ENCODE data around the gene TECR. TPM values are rescaled to one million over a fixed set of nuclear protein-coding genes. Genes with fewer than 3 reads are reported as not detected.
A peak's percentile ranks its signal among the peaks of the same experiment; 100 is the strongest.

TECR gene
- total RNA-seq, 1 donor from 2014 or later = 74.2 TPM

DNA sequence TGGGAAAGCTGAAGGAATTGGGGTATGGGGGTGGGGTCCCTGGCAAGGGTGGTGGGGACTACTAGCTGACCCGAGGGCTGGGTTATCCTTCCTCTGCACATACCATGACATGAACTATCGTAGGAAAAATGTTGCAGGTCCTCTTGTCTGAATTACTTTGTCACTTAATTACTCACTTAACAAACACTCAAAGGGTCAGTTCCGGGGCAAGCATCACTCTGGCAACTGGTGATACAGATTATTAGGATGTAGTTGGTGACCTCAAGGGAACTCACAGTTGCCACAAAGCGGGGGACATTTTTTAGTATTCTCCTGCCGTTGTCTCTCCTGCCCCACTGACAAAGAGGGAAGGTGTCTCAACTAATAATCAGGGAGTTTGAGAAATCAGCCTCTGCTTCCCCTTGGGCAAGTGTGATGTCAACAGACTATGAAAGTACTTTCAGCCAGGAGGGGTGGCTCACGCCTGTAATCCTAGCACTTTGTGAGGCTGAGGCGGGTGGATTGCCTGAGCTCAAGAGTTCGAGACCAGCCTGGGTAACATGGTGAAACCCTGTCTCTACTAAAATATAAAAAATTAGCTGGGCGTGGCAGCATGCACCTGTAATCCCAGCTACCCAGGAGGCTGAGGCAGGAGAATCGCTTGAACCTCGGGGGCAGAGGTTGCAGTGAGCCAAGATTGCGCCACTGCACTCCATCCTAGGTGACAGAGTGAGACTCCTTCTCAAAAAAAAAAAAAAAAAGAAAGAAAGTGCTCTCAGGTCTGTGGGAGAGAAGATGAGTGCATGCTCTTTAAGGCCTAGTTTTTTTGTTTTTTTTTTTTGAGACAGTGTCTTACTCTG is 21.5 kb upstream of the TECR start:
- no peak for DNase-seq

- DNase-seq = no peak
These were observed 18.8 kb upstream of the TECR start for GRCh38 chr19:14510311-14511228.

DNA sequence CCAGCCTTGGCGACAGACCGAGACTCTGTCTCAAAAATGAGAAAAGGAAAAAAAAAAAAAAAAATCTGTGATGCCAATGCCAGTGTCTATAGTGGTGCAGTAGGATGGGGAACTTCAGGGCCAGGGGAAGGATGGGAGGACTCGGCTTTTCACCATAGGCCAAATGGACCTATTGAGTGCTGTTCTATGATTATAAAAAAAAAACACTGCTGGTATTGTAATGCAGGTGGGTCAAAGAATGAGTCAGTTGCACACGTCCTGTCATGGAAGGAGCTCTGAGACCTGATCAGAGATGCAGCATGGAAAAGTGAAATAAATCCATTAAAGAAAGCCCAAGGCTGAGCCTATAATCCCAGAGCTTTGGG is 18.2 kb upstream of the TECR start:
- no peak for DNase-seq

- DNase-seq = no peak
These were observed 16.9 kb upstream of the TECR start for GRCh38 chr19:14512406-14512961.

GRCh38 chr19:14514215-14514863 is 15.1 kb upstream of the TECR start:
- no peak for DNase-seq

DNA sequence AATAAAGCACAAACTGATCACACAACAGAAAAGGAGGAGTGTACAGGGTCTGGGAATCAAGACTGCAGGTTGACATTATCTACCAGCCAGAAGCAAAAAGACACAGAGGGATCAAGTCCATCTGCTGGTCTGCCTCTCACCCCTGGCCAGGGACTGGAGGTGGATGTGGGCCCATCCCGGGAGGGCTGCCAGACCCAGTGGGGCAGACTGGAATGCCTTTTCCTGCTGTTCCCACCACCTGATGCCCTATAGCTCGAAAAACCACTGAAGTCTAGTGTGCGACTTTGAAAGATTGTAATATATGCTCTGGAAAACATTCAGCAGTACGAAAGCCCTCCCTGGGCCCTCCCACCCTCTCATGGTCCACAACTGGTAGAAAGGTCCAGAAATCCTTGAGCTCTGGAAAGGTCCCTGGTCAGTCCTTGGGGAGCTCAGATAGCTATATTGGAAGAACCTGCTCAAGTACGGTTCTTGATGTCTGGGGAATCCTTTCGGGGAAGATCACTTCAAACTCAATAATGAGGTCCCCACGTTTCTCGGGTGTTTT is 13.8 kb upstream of the TECR start:
- no peak for DNase-seq

DNA sequence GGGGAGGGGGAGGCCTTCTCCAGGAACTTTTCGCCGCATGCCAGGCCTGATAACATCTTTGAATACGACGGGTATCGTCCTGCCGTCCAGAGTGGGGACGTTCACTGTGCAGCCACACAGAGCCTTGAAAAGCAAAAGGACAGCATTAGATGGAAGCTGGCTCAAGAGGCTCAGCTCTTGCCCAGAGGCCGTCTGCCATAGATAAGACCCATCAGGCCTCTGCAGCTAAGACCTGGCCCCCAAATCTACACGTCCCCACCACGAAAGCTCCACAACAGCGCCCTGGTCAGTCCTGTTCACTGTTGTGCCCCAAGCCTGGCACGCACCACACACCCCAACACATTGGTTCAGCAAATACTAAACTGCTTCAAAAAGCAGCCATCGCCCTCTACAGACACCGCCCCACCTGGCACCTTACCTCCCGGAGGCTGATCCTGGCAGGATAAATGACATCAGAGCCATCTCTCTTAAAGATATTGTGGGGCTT is 13.3 kb upstream of the TECR start:
- DNase-seq = no peak

DNA sequence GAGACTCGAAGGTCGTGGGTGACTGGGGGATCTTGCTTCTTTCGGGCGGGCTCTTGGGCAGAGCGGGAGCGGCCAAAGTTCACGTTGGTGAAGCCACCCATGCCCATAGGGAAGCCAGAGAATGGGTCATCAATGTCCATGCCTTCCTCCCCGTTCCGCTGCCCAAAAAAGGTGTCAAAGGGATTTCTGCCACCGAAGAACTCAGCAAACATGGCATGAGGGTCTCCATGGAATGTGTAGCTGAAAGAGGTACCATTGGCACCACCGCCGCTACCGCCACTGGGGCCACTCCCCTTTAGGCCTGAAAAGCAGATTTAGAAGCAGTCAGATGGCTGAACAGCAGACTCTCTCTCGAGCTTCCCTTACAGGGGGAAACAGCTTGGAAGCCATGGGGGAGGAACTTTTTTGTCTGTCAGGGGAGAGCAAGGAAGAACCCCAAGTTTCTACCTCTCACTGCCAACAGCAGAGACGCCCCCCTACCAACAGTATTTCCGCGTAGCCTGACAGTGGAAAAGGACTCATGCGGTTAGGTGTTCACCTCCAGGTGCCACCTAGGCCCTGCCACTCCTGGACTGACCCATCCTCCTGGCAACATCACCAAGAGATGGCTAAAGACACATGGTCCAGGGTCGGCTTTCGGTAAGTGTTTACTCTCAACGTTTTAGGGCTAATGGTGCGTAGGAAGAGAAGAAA is 12.5 kb upstream of the TECR start:
- no peak for DNase-seq

- no peak for DNase-seq
These were observed 12.0 kb upstream of the TECR start for GRCh38 chr19:14517446-14517839.

DNA sequence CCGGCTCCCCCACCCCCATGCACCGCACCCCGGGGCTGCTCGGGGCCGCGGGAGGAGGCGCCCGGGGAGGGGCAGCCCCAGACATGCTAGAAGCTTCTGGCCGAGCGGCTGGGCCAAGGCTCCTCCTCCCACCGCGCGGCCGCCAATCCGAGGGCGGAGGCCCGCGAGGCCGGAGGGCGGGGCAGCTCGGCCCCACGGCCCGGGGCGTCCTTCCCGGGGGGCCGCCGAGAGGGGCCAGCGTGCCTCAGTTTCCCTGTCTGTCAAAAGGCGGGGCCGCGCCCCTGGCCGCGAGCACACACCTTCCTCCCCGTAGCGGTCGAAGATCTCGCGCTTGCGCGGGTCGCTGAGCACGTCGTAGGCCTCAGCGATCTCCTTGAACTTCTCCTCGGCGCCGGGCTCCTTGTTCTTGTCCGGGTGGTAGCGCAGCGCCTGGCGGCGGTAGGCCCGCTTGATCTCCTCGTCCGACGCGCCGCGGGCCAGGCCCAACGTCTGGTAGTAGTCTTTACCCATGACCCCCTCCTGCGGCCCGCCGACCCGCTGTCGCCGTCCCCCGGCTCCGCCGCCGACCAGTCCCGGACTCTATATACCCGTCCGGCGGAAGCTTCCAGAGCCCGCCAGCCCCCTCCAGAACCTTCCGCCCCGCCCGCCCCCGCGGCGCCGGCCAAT is 11.4 kb upstream of the TECR start, which contains the start of gene DNAJB1:
DNAJB1 (minus strand) TSS at position 558 of the 666 bp plus-strand sequence; CDS start at position 510, 48 bp downstream.
- DNase-seq = peak; percentile 87

GRCh38 chr19:14519245-14519859 is 10.0 kb upstream of the TECR start:
- no peak for DNase-seq

- DNase-seq = no peak
These were observed 9.5 kb upstream of the TECR start for GRCh38 chr19:14519860-14520407.

GRCh38 chr19:14520543-14520942 is 8.9 kb upstream of the TECR start:
- no peak for DNase-seq

DNA sequence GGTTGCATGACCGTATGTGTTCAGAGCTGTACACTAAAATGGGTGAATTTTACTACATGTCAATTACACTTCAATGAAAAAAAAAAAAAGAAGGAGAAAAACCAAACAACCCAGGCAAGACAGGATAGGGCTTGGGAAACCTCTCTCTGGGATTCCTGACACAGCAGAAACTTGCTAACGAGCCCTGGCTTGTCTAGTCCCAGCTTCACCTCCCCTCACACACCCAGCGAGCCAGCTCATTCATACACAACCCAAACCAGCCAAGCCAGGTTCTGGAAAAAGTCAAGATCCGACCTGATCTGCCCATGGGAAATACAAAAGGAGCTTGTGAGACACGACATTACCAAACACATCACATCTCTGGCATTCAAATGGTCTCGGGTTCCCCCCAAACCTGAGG is 3.7 kb upstream of the TECR start:
- DNase-seq = peak; percentile 79

DNA sequence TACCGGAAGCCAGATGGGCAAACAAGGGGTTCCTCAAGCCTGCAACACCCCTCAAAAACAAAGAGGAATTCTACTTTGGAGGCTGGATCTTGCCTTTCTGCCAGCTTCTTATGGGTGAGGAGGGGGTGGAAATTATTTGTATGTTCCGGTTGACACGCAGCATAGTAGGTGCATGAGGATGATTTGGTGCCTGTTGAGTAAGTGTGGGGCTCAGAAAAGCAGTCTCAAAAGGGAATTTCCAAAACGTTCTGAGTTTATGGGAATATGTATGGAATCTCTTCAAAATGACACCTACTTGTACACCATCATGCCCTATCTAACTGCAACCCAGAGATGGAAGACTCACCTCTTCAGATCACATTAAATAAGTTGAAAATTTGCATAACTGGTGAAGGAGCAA is 3.0 kb upstream of the TECR start:
- DNase-seq = no peak

- no peak for DNase-seq
These were observed 758 bp upstream of the TECR start for GRCh38 chr19:14528419-14529253.

DNA sequence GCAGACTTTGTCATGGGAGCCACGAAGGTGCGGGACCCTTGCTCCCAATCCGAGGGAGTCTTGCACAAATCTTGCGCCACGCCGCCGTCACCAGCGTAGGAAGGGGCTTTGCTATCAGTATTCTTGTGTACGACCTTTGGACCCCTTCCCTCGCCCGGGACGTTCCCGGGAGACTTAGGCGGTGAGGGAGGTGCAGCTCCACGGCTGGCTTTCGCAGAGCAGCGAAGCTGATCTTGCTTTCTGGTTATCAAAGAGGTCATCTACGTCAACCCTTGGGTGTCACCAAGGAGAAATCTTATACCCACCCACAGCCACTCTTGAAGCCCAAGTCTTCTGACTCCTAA is 583 bp downstream of the TECR start:
- DNase-seq = no peak

DNA sequence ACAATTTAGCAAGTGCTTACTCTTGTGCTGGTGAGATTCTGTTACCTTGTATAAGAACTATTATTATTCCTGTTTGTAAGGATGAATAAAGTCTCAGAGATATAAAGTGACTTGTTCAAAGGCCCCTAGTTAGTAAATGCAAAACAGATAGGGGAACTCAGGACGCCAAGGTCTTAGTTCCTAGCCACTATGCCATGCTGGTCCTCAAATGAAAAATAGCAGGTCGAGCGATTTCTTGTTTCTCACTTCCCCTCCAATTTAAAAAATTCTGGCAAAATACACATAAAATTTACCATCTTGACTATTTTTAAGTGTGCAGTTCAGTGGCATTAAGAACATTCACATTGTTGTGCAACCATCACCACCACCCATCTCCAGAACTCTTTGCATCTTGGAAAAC is 1.1 kb downstream of the TECR start:
- no peak for DNase-seq

DNA sequence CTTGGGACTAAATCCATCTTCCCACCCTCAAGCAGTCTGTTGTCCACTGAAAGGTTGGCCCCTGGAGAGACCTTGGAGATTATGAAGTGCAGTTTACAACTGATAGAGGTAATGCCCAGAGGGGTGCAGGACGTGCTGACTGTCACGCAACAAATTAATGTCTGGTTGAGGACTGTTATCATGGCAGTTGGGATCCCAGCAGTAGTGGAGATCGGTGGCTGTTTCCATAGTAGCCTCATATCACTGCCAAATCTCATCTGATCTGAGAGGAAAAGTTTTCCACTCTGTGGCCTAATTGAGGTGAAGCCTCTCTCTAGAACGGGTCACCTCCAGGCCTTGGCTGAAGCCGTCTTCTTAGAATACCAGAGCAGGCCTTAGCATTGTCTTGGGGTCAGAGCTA is 4.1 kb downstream of the TECR start:
- DNase-seq = no peak

Measured in tongue (tissue), 2 donors.